Stimulated activated naive CD8-positive, alpha-beta T cell treated with anti-CD3 and anti-CD28 coated beads, Interleukin-15, amount 100 ng/mL, for 72 hours (primary cell): ENCODE data around the gene CTBP2.
"Not testable (repeated sequence)": the region's sequence is repeated elsewhere in the genome, so short reads cannot be mapped to it uniquely, and the experiment has no call there.

Experiments used
- ATAC-seq: fragments of 150-1000 bp; cut with Tn5 transposase; 2 replicates; pipeline ENCODE4 v1.10.0; 2021; ENCODE audit warnings: mild to moderate bottlenecking, moderate library complexity
- DNase-seq, 2 donors: peaks; one replicate each; pipeline ENCODE4 v3.0.0; 2021 to 2022
- H3K27ac Mint-ChIP-seq, 2 donors: one replicate each; pipeline ENCODE4 v1.8.0; 2022; ENCODE audit warnings: mild to moderate bottlenecking in 2 of 2, mixed read lengths in 2 of 2, moderate library complexity in 2 of 2
- H3K27me3 Mint-ChIP-seq: one replicate; pipeline ENCODE4 v1.8.0; 2022; ENCODE audit warnings: mixed read lengths
- H3K4me1 Mint-ChIP-seq: one replicate; pipeline ENCODE4 v1.8.0; 2022; ENCODE audit warnings: mild to moderate bottlenecking, mixed read lengths
- H3K4me3 Mint-ChIP-seq, 2 donors: one replicate each; pipeline ENCODE4 v1.8.0; 2022; ENCODE audit warnings: mild to moderate bottlenecking in 2 of 2, mixed read lengths in 2 of 2, moderate library complexity in 1 of 2
- H3K9me3 Mint-ChIP-seq, 2 donors: one replicate each; pipeline ENCODE4 v1.8.0; 2022; ENCODE audit warnings: mixed read lengths in 2 of 2

CTBP2 gene

GRCh38 chr10:125087191-125087896, 73.0 kb downstream of the CTBP2 start:
- Mint-ChIP-seq H3K27me3 (peaks cover 39% of the 10 kb centered on the region), H3K4me1 (no peaks in the 10 kb centered on the region), H3K4me3 (no peak overlapping the region), H3K27ac (no peak overlapping the region), H3K9me3 (no peaks in the 10 kb centered on the region)
- DNase-seq (no peak), ATAC-seq (no peak)

- DNase-seq = no peak
Observed at GRCh38 chr10:125086691-125087090, 73.7 kb downstream of the CTBP2 start.

GRCh38 chr10:125085258-125086054, 74.9 kb downstream of the CTBP2 start:
- Mint-ChIP-seq H3K4me1 (no peaks in the 10 kb centered on the region), H3K9me3 (no peaks in the 10 kb centered on the region), H3K27ac (no peak overlapping the region), H3K27me3 (peaks cover 39% of the 10 kb centered on the region), H3K4me3 (no peak overlapping the region)
- DNase-seq (no peak), ATAC-seq (no peak)

More at GRCh38 chr10:125086691-125087090, 73.7 kb downstream of the CTBP2 start:
- no peaks in the 10 kb centered on the region for H3K9me3 Mint-ChIP-seq
- no peaks in the 10 kb centered on the region for H3K4me1 Mint-ChIP-seq
- no peak overlapping the region for H3K27ac Mint-ChIP-seq
- peaks cover 39% of the 10 kb centered on the region for H3K27me3 Mint-ChIP-seq
- no peak for ATAC-seq
- no peak overlapping the region for H3K4me3 Mint-ChIP-seq

GRCh38 chr10:125084614-125085257, 75.6 kb downstream of the CTBP2 start:
- Mint-ChIP-seq H3K9me3 (no peaks in the 10 kb centered on the region), H3K4me3 (no peak overlapping the region), H3K4me1 (no peaks in the 10 kb centered on the region), H3K27me3 (peaks cover 39% of the 10 kb centered on the region), H3K27ac (no peak overlapping the region)
- ATAC-seq = no peak
- no peak for DNase-seq

GRCh38 chr10:125084191-125084613, 76.2 kb downstream of the CTBP2 start:
- no peaks in the 10 kb centered on the region for H3K4me1 Mint-ChIP-seq
- DNase-seq = no peak
- H3K27ac Mint-ChIP-seq = no peak overlapping the region
- no peak overlapping the region for H3K4me3 Mint-ChIP-seq
- no peaks in the 10 kb centered on the region for H3K9me3 Mint-ChIP-seq
- H3K27me3 Mint-ChIP-seq = peaks cover 35% of the 10 kb centered on the region
- peak; percentile 18 for ATAC-seq

- Mint-ChIP-seq H3K27me3 (peaks cover 29% of the 10 kb centered on the region), H3K4me3 (no peak overlapping the region), H3K9me3 (no peaks in the 10 kb centered on the region), H3K27ac (no peak overlapping the region), H3K4me1 (no peaks in the 10 kb centered on the region)
- no peak for ATAC-seq
- DNase-seq = no peak
Observed at GRCh38 chr10:125083576-125083920, 76.8 kb downstream of the CTBP2 start.

- Mint-ChIP-seq H3K4me3 (no peak overlapping the region), H3K27ac (no peak overlapping the region), H3K4me1 (no peaks in the 10 kb centered on the region), H3K27me3 (peaks cover 27% of the 10 kb centered on the region), H3K9me3 (no peaks in the 10 kb centered on the region)
- no peak for ATAC-seq
- no peak for DNase-seq
Observed at GRCh38 chr10:125082881-125083575, 77.3 kb downstream of the CTBP2 start.

GRCh38 chr10:125082471-125082870, 77.9 kb downstream of the CTBP2 start:
- ATAC-seq, H3K27ac Mint-ChIP-seq, DNase-seq, H3K4me1 Mint-ChIP-seq, H3K4me3 Mint-ChIP-seq, H3K9me3 Mint-ChIP-seq: not testable (repeated sequence)
- peaks cover 23% of the 10 kb centered on the region for H3K27me3 Mint-ChIP-seq

- ATAC-seq = no peak
- Mint-ChIP-seq H3K9me3 (no peaks in the 10 kb centered on the region), H3K4me1 (no peaks in the 10 kb centered on the region), H3K27ac (no peak overlapping the region), H3K27me3 (peaks cover 24% of the 10 kb centered on the region), H3K4me3 (no peak overlapping the region)
- no peak for DNase-seq
Observed at GRCh38 chr10:125081931-125082330, 78.4 kb downstream of the CTBP2 start.

- Mint-ChIP-seq H3K27ac (no peak overlapping the region), H3K4me1 (no peaks in the 10 kb centered on the region), H3K9me3 (no peaks in the 10 kb centered on the region), H3K27me3 (peaks cover 33% of the 10 kb centered on the region), H3K4me3 (no peak overlapping the region)
- no peak for DNase-seq
- ATAC-seq = no peak
Observed at GRCh38 chr10:125080984-125081383, 79.4 kb downstream of the CTBP2 start.

- Mint-ChIP-seq H3K4me3 (no peak overlapping the region), H3K27ac (no peak overlapping the region)
Observed at GRCh38 chr10:125080296-125080695, 80.1 kb downstream of the CTBP2 start.

GRCh38 chr10:125079091-125079600, 81.2 kb downstream of the CTBP2 start:
- no peak overlapping the region for H3K27ac Mint-ChIP-seq
- DNase-seq = no peak
- H3K27me3 Mint-ChIP-seq = peaks cover 29% of the 10 kb centered on the region
- H3K9me3 Mint-ChIP-seq = no peaks in the 10 kb centered on the region
- no peaks in the 10 kb centered on the region for H3K4me1 Mint-ChIP-seq
- ATAC-seq = no peak
- no peak overlapping the region for H3K4me3 Mint-ChIP-seq

More at GRCh38 chr10:125080296-125080695, 80.1 kb downstream of the CTBP2 start:
- DNase-seq (no peak), ATAC-seq (no peak)
- Mint-ChIP-seq H3K4me1 (no peaks in the 10 kb centered on the region), H3K9me3 (no peaks in the 10 kb centered on the region), H3K27me3 (peaks cover 31% of the 10 kb centered on the region)

GRCh38 chr10:125076891-125077541, 83.3 kb downstream of the CTBP2 start:
- DNase-seq = no peak
- H3K4me1 Mint-ChIP-seq = no peaks in the 10 kb centered on the region
- H3K27me3 Mint-ChIP-seq = peaks cover 37% of the 10 kb centered on the region
- H3K9me3 Mint-ChIP-seq = no peaks in the 10 kb centered on the region
- no peak for ATAC-seq
- no peak overlapping the region for H3K4me3 Mint-ChIP-seq
- no peak overlapping the region for H3K27ac Mint-ChIP-seq

- DNase-seq = no peak
- H3K4me1 Mint-ChIP-seq = no peaks in the 10 kb centered on the region
- no peaks in the 10 kb centered on the region for H3K9me3 Mint-ChIP-seq
- peaks cover 37% of the 10 kb centered on the region for H3K27me3 Mint-ChIP-seq
- H3K4me3 Mint-ChIP-seq = no peak overlapping the region
- H3K27ac Mint-ChIP-seq = no peak overlapping the region
- ATAC-seq = no peak
Observed at GRCh38 chr10:125076121-125076825, 84.1 kb downstream of the CTBP2 start.
